Fibroblast of lung (primary cell): ENCODE data around the gene ZDHHC5. TPM values are rescaled to one million over a fixed set of nuclear protein-coding genes. Genes with fewer than 3 reads are reported as not detected.
"Not testable (repeated sequence)": the region's sequence is repeated elsewhere in the genome, so short reads cannot be mapped to it uniquely, and the experiment has no call there.

Experiments used
- DNase-seq, 2 donors: peaks; one replicate each; pipeline versions ENCODE4 v3.0.0 to v3.0.0-alpha.2; 2010; ENCODE audit warnings: low read depth in 2 of 2
- H2AFZ ChIP-seq: 2 replicates; pipeline ENCODE4 v1.5.1; 2012; ENCODE audit warnings: low read length, control low read depth, inconsistent platforms
- H3K27ac ChIP-seq: 2 replicates; pipeline ENCODE4 v1.5.1; 2011; ENCODE audit warnings: low read length, control low read depth; ENCODE audit not compliant: insufficient read depth
- H3K27me3 ChIP-seq: 2 replicates; pipeline ENCODE4 v1.5.1; 2011; ENCODE audit warnings: mild to moderate bottlenecking, low read length; ENCODE audit not compliant: control insufficient read depth, insufficient read depth
- H3K36me3 ChIP-seq: 2 replicates; pipeline ENCODE4 v1.5.1; 2011; ENCODE audit warnings: low read length; ENCODE audit not compliant: control insufficient read depth, insufficient read depth
- H3K4me1 ChIP-seq: 2 replicates; pipeline ENCODE4 v1.5.1; 2011; ENCODE audit warnings: low read length; ENCODE audit not compliant: control insufficient read depth, insufficient read depth; ENCODE audit errors: extremely low read depth
- H3K4me2 ChIP-seq: 2 replicates; pipeline ENCODE4 v1.5.1; 2011; ENCODE audit warnings: low read length, control low read depth; ENCODE audit not compliant: insufficient read depth; ENCODE audit errors: extremely low read depth
- H3K4me3 ChIP-seq, 4 experiments: fragments of 200-600 bp in 1 of 4; sonication (generic) in 1 of 4; replicated peaks in 1 of 4; 2 replicates each; pipeline ENCODE4 v1.5.1; 2011 to 2016; ENCODE audit warnings: low read length in 4 of 4, low read depth in 3 of 4, mild to moderate bottlenecking in 3 of 4, control low read depth in 2 of 4, inconsistent platforms in 1 of 4, mixed read lengths in 1 of 4; ENCODE audit not compliant: insufficient read depth in 1 of 4; ENCODE audit errors: control extremely low read depth in 1 of 4
- H3K79me2 ChIP-seq: 2 replicates; pipeline ENCODE4 v1.5.1; 2012; ENCODE audit warnings: mild to moderate bottlenecking, low read length, inconsistent platforms; ENCODE audit not compliant: control insufficient read depth, insufficient read depth
- H3K9ac ChIP-seq: 2 replicates; pipeline ENCODE4 v1.5.1; 2011; ENCODE audit warnings: mild to moderate bottlenecking, low read length, control low read depth; ENCODE audit not compliant: insufficient read depth
- H3K9me3 ChIP-seq: 2 replicates; pipeline ENCODE4 v1.5.1; 2012; ENCODE audit warnings: low read depth, low read length; ENCODE audit not compliant: control insufficient read depth, insufficient read depth
- H4K20me1 ChIP-seq: 2 replicates; pipeline ENCODE4 v1.5.1; 2011; ENCODE audit warnings: low read length; ENCODE audit not compliant: control insufficient read depth, insufficient read depth; ENCODE audit errors: extremely low read depth
- CTCF ChIP-seq, 2 donors: IDR thresholded peaks in 1 of 2; conservative IDR thresholded peaks in 1 of 2; 1 replicate in 1 of 2; 2 replicates in 1 of 2; pipeline ENCODE4 v1.5.1; 2011 to 2012; ENCODE audit warnings: low read length in 2 of 2, control low read depth in 1 of 2, inconsistent platforms in 1 of 2, low read depth in 1 of 2, mild to moderate bottlenecking in 1 of 2
- EZH2 ChIP-seq: IDR thresholded peaks from 2 replicates; pipeline ENCODE4 v1.5.1; 2012; ENCODE audit warnings: low read length, control low read depth, mild to moderate bottlenecking; ENCODE audit errors: missing control alignments
- polyA plus RNA-seq, 2 donors: library from polyadenylated mRNA; depleted of rRNA in 1 of 2; stranded (reverse) in 1 of 2; unstranded in 1 of 2; fragments of >200 nt; gene quantifications; 2 replicates each; pipeline ENCODE4 v1.2.1, GENCODE V29; 2011 to 2012; ENCODE audit warnings: missing spikeins in 1 of 2
- total RNA-seq: library from RNA; depleted of rRNA; stranded (reverse); fragments of >200 nt; gene quantifications from 2 replicates; pipeline ENCODE4 v1.2.1, GENCODE V29; 2014

Gene ZDHHC5
- total and polyA plus RNA-seq, 2 donors (not counting 1 experiment from before 2014, with no cell fraction given) = 33.9 to 58.9 TPM

DNA sequence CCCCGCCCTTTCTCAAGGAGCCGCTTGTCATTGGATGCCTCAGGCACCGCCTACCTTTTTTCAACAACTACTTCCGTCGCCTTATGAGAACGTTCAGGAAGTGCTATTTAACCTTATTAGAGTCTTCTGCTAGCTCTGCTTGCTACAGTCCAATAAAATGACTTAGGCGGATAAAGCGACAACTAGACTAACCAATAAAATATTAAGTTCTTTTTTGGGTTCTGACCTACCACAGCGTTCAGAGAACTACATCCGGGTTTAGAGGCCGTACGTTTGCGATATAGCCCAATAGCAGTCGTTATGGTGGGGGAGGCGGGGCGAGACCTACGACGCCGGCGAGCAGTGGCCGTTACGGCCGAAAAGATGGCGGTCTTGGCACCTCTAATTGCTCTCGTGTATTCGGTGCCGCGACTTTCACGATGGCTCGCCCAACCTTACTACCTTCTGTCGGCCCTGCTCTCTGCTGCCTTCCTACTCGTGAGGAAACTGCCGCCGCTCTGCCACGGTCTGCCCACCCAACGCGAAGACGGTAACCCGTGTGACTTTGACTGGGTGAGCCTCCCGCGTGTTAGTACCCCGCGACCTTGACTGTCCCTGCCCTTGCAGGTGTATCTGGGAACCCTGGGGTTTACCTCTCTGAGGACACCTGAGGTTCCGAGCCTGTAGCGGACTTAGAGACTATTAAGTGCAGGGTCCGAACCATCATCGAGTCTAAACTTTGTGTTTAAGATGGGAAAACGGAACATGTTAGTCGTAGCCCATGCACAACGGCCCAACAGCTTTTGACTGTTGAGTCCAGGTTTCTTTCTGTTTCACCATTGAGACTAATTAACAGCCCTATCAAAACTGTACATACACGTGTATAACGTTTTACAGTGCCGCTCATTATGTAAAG lies 44.6 kb downstream of the ZDHHC5 start, which contains the start of gene TMX2:
TSS of gene TMX2 (plus strand) at position 338 of the 895 bp plus-strand sequence. CDS start at position 364, 26 bp downstream.
- H3K27ac ChIP-seq = peak within 1 kb of the TSS; percentile 95
- TF ChIP-seq EZH2 (no peak), CTCF (conservative IDR thresholded peaks at IDR 0.05 in 1 of 2, IDR thresholded peaks at IDR 0.05 in 1 of 2; ENCODE audit: low read depth in 1 of 2, low read length in 2 of 2) (no peak)
- H3K9ac ChIP-seq = peak within 1 kb of the TSS; percentile 87
- H3K36me3 ChIP-seq = no peaks in the 10 kb centered on the region
- H3K4me1 ChIP-seq = peaks cover 6% of the 10 kb centered on the region
- peak within 1 kb of the TSS; percentile 95 to 100 (median 99) for H3K4me3 ChIP-seq
- no peaks in the 10 kb centered on the region for H4K20me1 ChIP-seq
- peak; percentile 100 for DNase-seq
- peak within 1 kb of the TSS; percentile 97 for H3K4me2 ChIP-seq
- H3K27me3 ChIP-seq = no peaks in the 10 kb centered on the region
- peaks cover 51% of the 10 kb centered on the region for H3K79me2 ChIP-seq
- H3K9me3 ChIP-seq = no peaks in the 10 kb centered on the region
- H2AFZ ChIP-seq = peak within 1 kb of the TSS; percentile 96

- H3K36me3 ChIP-seq = peaks cover 2% of the 10 kb centered on the region
- H3K9ac ChIP-seq = peak overlapping the region; percentile 16
- peak overlapping the region; percentile 97 for H3K4me2 ChIP-seq
- no peak for DNase-seq
- no peaks in the 10 kb centered on the region for H3K9me3 ChIP-seq
- no peak overlapping the region for H2AFZ ChIP-seq
- H3K79me2 ChIP-seq = peaks cover 54% of the 10 kb centered on the region
- no peak overlapping the region for H3K27ac ChIP-seq
- no peaks in the 10 kb centered on the region for H3K27me3 ChIP-seq
- no peak for TF ChIP-seq EZH2
- no peak for TF ChIP-seq CTCF (conservative IDR thresholded peaks at IDR 0.05 in 1 of 2, IDR thresholded peaks at IDR 0.05 in 1 of 2; ENCODE audit: low read depth in 1 of 2, low read length in 2 of 2)
- H3K4me1 ChIP-seq = peaks cover 6% of the 10 kb centered on the region
- no peaks in the 10 kb centered on the region for H4K20me1 ChIP-seq
- peak overlapping the region; percentile 85 to 100 (median 99) for H3K4me3 ChIP-seq
Measured at GRCh38 chr11:57713835-57714234, 45.9 kb downstream of the ZDHHC5 start.

GRCh38 chr11:57716726-57717125 lies 48.8 kb downstream of the ZDHHC5 start:
- H3K4me2 ChIP-seq, H2AFZ ChIP-seq, H3K4me3 ChIP-seq, H4K20me1 ChIP-seq, H3K9me3 ChIP-seq, DNase-seq, H3K36me3 ChIP-seq, H3K27me3 ChIP-seq, H3K4me1 ChIP-seq, H3K9ac ChIP-seq, H3K27ac ChIP-seq: not testable (repeated sequence)
- H3K79me2 ChIP-seq = peaks cover 46% of the 10 kb centered on the region
